ENCODE results near the gene MBLAC1. TPM values are rescaled to one million over a fixed set of nuclear protein-coding genes. Genes with fewer than 3 reads are reported as not detected.

The MBLAC1 gene
- total RNA-seq: 10 to 100 TPM in 1 of 6 donors, 1 to 10 TPM in 5; 1.0 to 11.4 (median 3.3) TPM

- peak; percentile 85 to 93 for DNase-seq
- Histone ChIP-seq H3K4me3 (peak within 1 kb of the TSS; percentile 67 to 98 (median 95)), H3K27ac (peak within 1 kb of the TSS; percentile 94 to 98 (median 96)), H3K9me3 (no peaks in the 10 kb centered on the region), H3K36me3 (peaks cover 0 to 6% (median 0%) of the 10 kb centered on the region in 4 donors), H3K27me3 (no peaks in the 10 kb centered on the region), H3K4me1 (peaks cover 18 to 40% (median 28%) of the 10 kb centered on the region in 4 donors)
- ATAC-seq (ENCODE audit: low FRiP score in 2 of 2): peak; percentile 98
- WGBS, 2 donors: 0 to 1% methylated on average over 16 to 73 of the region's 85 CpGs
- peak in 2 of 4 donors; percentile 35 to 64 for TF ChIP-seq POLR2A (IDR thresholded peaks at IDR 0.05)
- TF ChIP-seq POLR2AphosphoS5 (IDR thresholded peaks at IDR 0.05): peak; percentile 81 to 82
- TF ChIP-seq CTCF (IDR thresholded peaks at IDR 0.05): no peak
Observed at GRCh38 chr7:100126931-100127865, at the start of gene MBLAC1. Gene MBLAC1 (plus strand): TSS chr7:100126967. CDS start chr7:100127396, 429 bp downstream.

- H3K4me3 ChIP-seq: no peak overlapping the region
- H3K4me1 ChIP-seq: peaks cover 12 to 32% (median 18%) of the 10 kb centered on the region in 4 donors
- WGBS, 2 donors: 96 to 99% methylated on average over 4 of the region's 4 CpGs
- no peak for TF ChIP-seq POLR2AphosphoS5 (IDR thresholded peaks at IDR 0.05)
- TF ChIP-seq EP300 (IDR thresholded peaks at IDR 0.05): no peak
- TF ChIP-seq CTCF (IDR thresholded peaks at IDR 0.05): no peak
- TF ChIP-seq POLR2A (IDR thresholded peaks at IDR 0.05): no peak
- H3K9me3 ChIP-seq: peaks cover 1 to 8% (median 6%) of the 10 kb centered on the region in 4 donors
- H3K36me3 ChIP-seq: peaks cover 40 to 76% (median 54%) of the 10 kb centered on the region in 4 donors
- ATAC-seq (ENCODE audit: low FRiP score in 2 of 2) (no peak), DNase-seq (no peak)
- H3K27me3 ChIP-seq: no peaks in the 10 kb centered on the region
- H3K27ac ChIP-seq: no peak overlapping the region
Observed at GRCh38 chr7:100077205-100077604, 49.6 kb upstream of the MBLAC1 start.

GRCh38 chr7:100079024-100079560 lies 47.7 kb upstream of the MBLAC1 start:
- H3K27me3 ChIP-seq: no peaks in the 10 kb centered on the region
- H3K27ac ChIP-seq: no peak overlapping the region
- TF ChIP-seq EP300 (IDR thresholded peaks at IDR 0.05) (no peak), POLR2A (IDR thresholded peaks at IDR 0.05) (no peak), POLR2AphosphoS5 (IDR thresholded peaks at IDR 0.05) (no peak), CTCF (IDR thresholded peaks at IDR 0.05) (no peak)
- H3K9me3 ChIP-seq: no peaks in the 10 kb centered on the region
- 77 to 84% methylated on average over 7 of the region's 7 CpGs for WGBS, 2 donors
- ATAC-seq (ENCODE audit: low FRiP score in 2 of 2) (no peak), DNase-seq (no peak)
- peaks cover 19 to 39% (median 24%) of the 10 kb centered on the region in 4 donors for H3K4me1 ChIP-seq
- H3K4me3 ChIP-seq: no peak overlapping the region
- H3K36me3 ChIP-seq: peaks cover 21 to 57% (median 35%) of the 10 kb centered on the region in 4 donors

- Histone ChIP-seq H3K36me3 (peaks cover 9 to 38% (median 16%) of the 10 kb centered on the region in 4 donors), H3K9me3 (no peaks in the 10 kb centered on the region), H3K27me3 (no peaks in the 10 kb centered on the region), H3K27ac (peak overlapping the region; percentile 84 to 94 (median 88)), H3K4me3 (peak overlapping the region; percentile 59 to 87 (median 82)), H3K4me1 (peaks cover 19 to 39% (median 24%) of the 10 kb centered on the region in 4 donors)
- 1 to 2% methylated on average over 19 to 28 of the region's 34 CpGs for WGBS, 2 donors
- ATAC-seq (ENCODE audit: low FRiP score in 2 of 2) (peak in 1 of 2 donors; percentile 39), DNase-seq (no peak)
- no peak for TF ChIP-seq POLR2A (IDR thresholded peaks at IDR 0.05)
- TF ChIP-seq CTCF (IDR thresholded peaks at IDR 0.05): no peak
- no peak for TF ChIP-seq EP300 (IDR thresholded peaks at IDR 0.05)
- no peak for TF ChIP-seq POLR2AphosphoS5 (IDR thresholded peaks at IDR 0.05)
Observed at GRCh38 chr7:100080907-100081534, 45.7 kb upstream of the MBLAC1 start.
